Measurements from ENCODE around the gene TMEM135. TPM values are rescaled to one million over a fixed set of nuclear protein-coding genes. Genes with fewer than 3 reads are reported as not detected.

The TMEM135 gene
- total RNA-seq, 2 donors from 2014 or later: 111 to 113 TPM

GRCh38 chr11:87358461-87358860, 320.7 kb downstream of the TMEM135 start:
- Histone ChIP-seq H3K36me3 (ENCODE audit: control insufficient read depth, insufficient read depth, low read length) (no peaks in the 10 kb centered on the region), H3K27ac (ENCODE audit: low read depth, low read length) (no peak overlapping the region), H3K9me3 (ENCODE audit: control insufficient read depth, low read length) (no peaks in the 10 kb centered on the region), H3K4me1 (ENCODE audit: control insufficient read depth, insufficient read depth, low read length) (no peaks in the 10 kb centered on the region), H3K4me3 (ENCODE audit: low read length) (no peak overlapping the region), H3K9ac (ENCODE audit: extremely low read depth, low read length, poor library complexity, severe bottlenecking) (no peak overlapping the region), H3K27me3 (ENCODE audit: control insufficient read depth, insufficient read depth, low read length, poor library complexity, severe bottlenecking) (no peaks in the 10 kb centered on the region)
- no peaks in the 10 kb centered on the region for H3K36me3 Mint-ChIP-seq (ENCODE audit: low read depth)
- no peaks in the 10 kb centered on the region for H3K9me3 Mint-ChIP-seq
- no peak for DNase-seq
- peaks cover 3% of the 10 kb centered on the region for H3K4me1 Mint-ChIP-seq
- peak; percentile 24 for TF ChIP-seq CTCF (conservative IDR thresholded peaks at IDR 0.05)
- peaks cover 2% of the 10 kb centered on the region for H3K27me3 Mint-ChIP-seq (ENCODE audit: insufficient read depth)
- no peak overlapping the region for H3K27ac Mint-ChIP-seq
- no peak overlapping the region for H3K4me3 Mint-ChIP-seq
- 94 to 100% methylated on average over 3 to 5 of the region's 5 CpGs for WGBS, 2 experiments (ENCODE audit: insufficient coverage in 1 of 2, insufficient read length in 1 of 2)

- DNase-seq: no peak
- WGBS, 2 experiments (ENCODE audit: insufficient coverage in 1 of 2, insufficient read length in 1 of 2): 92 to 95% methylated on average over 5 to 6 of the region's 6 CpGs
- H3K9me3 ChIP-seq (ENCODE audit: control insufficient read depth, low read length): no peaks in the 10 kb centered on the region
- no peak for TF ChIP-seq CTCF (conservative IDR thresholded peaks at IDR 0.05)
- Mint-ChIP-seq H3K9me3 (no peaks in the 10 kb centered on the region), H3K27ac (no peak overlapping the region), H3K27me3 (ENCODE audit: insufficient read depth) (peaks cover 2% of the 10 kb centered on the region), H3K4me1 (no peaks in the 10 kb centered on the region), H3K4me3 (no peak overlapping the region), H3K36me3 (ENCODE audit: low read depth) (no peaks in the 10 kb centered on the region)
- no peak overlapping the region for H3K27ac ChIP-seq (ENCODE audit: low read depth, low read length)
- no peak overlapping the region for H3K9ac ChIP-seq (ENCODE audit: extremely low read depth, low read length, poor library complexity, severe bottlenecking)
- no peaks in the 10 kb centered on the region for H3K27me3 ChIP-seq (ENCODE audit: control insufficient read depth, insufficient read depth, low read length, poor library complexity, severe bottlenecking)
- H3K36me3 ChIP-seq (ENCODE audit: control insufficient read depth, insufficient read depth, low read length): no peaks in the 10 kb centered on the region
- no peak overlapping the region for H3K4me3 ChIP-seq (ENCODE audit: low read length)
- H3K4me1 ChIP-seq (ENCODE audit: control insufficient read depth, insufficient read depth, low read length): no peaks in the 10 kb centered on the region
These were observed 321.7 kb downstream of the TMEM135 start for GRCh38 chr11:87359401-87359800.

GRCh38 chr11:87361891-87362290, 324.2 kb downstream of the TMEM135 start:
- H3K4me3 Mint-ChIP-seq: no peak overlapping the region
- H3K36me3 ChIP-seq (ENCODE audit: control insufficient read depth, insufficient read depth, low read length): no peaks in the 10 kb centered on the region
- no peaks in the 10 kb centered on the region for H3K4me1 Mint-ChIP-seq
- no peaks in the 10 kb centered on the region for H3K27me3 Mint-ChIP-seq (ENCODE audit: insufficient read depth)
- H3K9me3 Mint-ChIP-seq: no peaks in the 10 kb centered on the region
- H3K9ac ChIP-seq (ENCODE audit: extremely low read depth, low read length, poor library complexity, severe bottlenecking): no peak overlapping the region
- H3K9me3 ChIP-seq (ENCODE audit: control insufficient read depth, low read length): no peaks in the 10 kb centered on the region
- H3K27ac ChIP-seq (ENCODE audit: low read depth, low read length): no peak overlapping the region
- no peaks in the 10 kb centered on the region for H3K36me3 Mint-ChIP-seq (ENCODE audit: low read depth)
- no peaks in the 10 kb centered on the region for H3K27me3 ChIP-seq (ENCODE audit: control insufficient read depth, insufficient read depth, low read length, poor library complexity, severe bottlenecking)
- DNase-seq: no peak
- no peak overlapping the region for H3K4me3 ChIP-seq (ENCODE audit: low read length)
- 96 to 97% methylated on average over 5 of the region's 5 CpGs for WGBS, 2 experiments (ENCODE audit: insufficient coverage in 1 of 2, insufficient read length in 1 of 2)
- TF ChIP-seq CTCF (conservative IDR thresholded peaks at IDR 0.05): no peak
- H3K27ac Mint-ChIP-seq: no peak overlapping the region
- H3K4me1 ChIP-seq (ENCODE audit: control insufficient read depth, insufficient read depth, low read length): no peaks in the 10 kb centered on the region

Measured in endodermal cell (in vitro differentiated cells).